IPS DF 6.9 (cell line): ENCODE results near the gene FLNC.

ENCODE experiments used
- DNase-seq: peaks from one replicate; pipeline ENCODE4 v3.0.0-alpha.2; 2013; ENCODE audit warnings: low read depth, low spot score
- H3K27ac ChIP-seq: one replicate; pipeline ENCODE4 v1.5.1; 2013; ENCODE audit warnings: low read length, control low read depth
- H3K27me3 ChIP-seq: 2 replicates; pipeline ENCODE4 v1.6.1; 2013; ENCODE audit warnings: mild to moderate bottlenecking, low read length; ENCODE audit not compliant: control insufficient read depth, insufficient read depth
- H3K36me3 ChIP-seq: 2 replicates; pipeline ENCODE4 v1.6.1; 2013; ENCODE audit warnings: low read length; ENCODE audit not compliant: control insufficient read depth, insufficient read depth
- H3K4me1 ChIP-seq: 2 replicates; pipeline ENCODE4 v1.6.1; 2013; ENCODE audit warnings: low read length; ENCODE audit not compliant: control insufficient read depth, insufficient read depth
- H3K4me3 ChIP-seq: 2 replicates; pipeline ENCODE4 v1.5.1; 2013; ENCODE audit warnings: mild to moderate bottlenecking, low read length
- H3K9me3 ChIP-seq: 2 replicates; pipeline ENCODE4 v1.6.1; 2013; ENCODE audit warnings: low read length, inconsistent platforms; ENCODE audit not compliant: control insufficient read depth, insufficient read depth
- WGBS: extraction: QIAGEN DNeasy Blood & Tissue Kit; methylation state at CpG from one replicate; pipeline ENCODE4 v1.1.7; 2013; ENCODE audit warnings: mixed read lengths, missing lambda C conversion rate; ENCODE audit not compliant: insufficient read length, insufficient coverage; 5-methylcytosine and 5-hydroxymethylcytosine counted together

The FLNC gene

DNA sequence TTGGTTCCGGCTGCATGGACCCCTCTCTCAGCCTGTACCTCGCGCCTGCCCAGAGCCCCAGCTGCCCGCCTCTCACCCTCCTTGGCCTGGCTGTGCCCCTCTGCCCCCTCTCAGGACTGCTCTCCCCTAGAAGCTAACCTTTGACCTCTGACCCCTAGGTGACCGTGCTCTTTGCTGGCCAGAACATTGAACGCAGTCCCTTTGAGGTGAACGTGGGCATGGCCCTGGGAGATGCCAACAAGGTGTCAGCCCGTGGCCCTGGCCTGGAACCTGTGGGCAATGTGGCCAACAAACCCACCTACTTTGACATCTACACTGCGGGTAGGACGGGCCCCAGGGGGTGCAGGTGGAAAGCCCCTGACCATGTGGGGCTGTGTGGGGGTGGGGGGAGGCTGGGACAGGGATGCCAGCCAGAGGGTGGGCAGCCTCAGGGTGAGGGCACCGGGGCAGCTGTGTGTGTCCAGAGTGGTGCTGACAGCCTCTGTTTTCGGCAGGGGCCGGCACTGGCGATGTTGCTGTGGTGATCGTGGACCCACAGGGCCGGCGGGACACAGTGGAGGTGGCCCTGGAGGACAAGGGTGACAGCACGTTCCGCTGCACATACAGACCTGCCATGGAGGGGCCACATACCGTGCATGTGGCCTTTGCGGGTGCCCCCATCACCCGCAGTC is 8.0 kb downstream of the FLNC start:
- no peak for DNase-seq
- WGBS = no CpG with 5 or more reads among the region's 22 CpGs
- H3K9me3 ChIP-seq = no peaks in the 10 kb centered on the region

GRCh38 chr7:128838981-128839731 is 8.9 kb downstream of the FLNC start:
- WGBS = no CpG with 5 or more reads among the region's 17 CpGs
- Histone ChIP-seq H3K27me3 (no peaks in the 10 kb centered on the region), H3K4me1 (no peaks in the 10 kb centered on the region; the same call in 1 of the 2 replicates), H3K4me3 (no peak overlapping the region), H3K9me3 (no peaks in the 10 kb centered on the region), H3K36me3 (no peaks in the 10 kb centered on the region), H3K27ac (no peak overlapping the region)
- no peak for DNase-seq

More for the DNA sequence above, 8.0 kb downstream of the FLNC start:
- Histone ChIP-seq H3K4me1 (peaks cover 5% of the 10 kb centered on the region), H3K4me3 (no peak overlapping the region), H3K36me3 (no peaks in the 10 kb centered on the region), H3K27ac (no peak overlapping the region), H3K27me3 (no peaks in the 10 kb centered on the region)

DNA sequence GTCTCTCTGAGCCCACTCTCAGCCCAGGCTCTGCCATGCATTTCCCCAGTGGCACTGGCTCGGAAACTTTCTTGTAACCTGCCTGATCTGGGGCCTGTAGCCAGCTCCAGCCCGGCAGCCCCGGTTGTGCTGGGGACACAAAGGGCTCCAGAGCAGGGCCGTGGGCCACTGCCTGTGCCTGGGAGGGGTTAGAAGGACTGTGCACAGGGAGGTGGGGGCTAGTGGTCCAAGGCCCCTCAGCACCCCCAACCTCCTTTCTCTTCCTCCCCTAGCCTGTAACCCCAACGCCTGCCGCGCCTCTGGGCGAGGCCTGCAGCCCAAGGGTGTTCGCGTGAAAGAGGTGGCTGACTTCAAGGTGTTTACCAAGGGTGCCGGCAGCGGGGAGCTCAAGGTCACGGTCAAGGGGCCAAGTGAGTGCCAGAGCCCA is 9.6 kb downstream of the FLNC start:
- no peaks in the 10 kb centered on the region for H3K27me3 ChIP-seq
- WGBS = no CpG with 5 or more reads among the region's 13 CpGs
- no peak overlapping the region for H3K27ac ChIP-seq
- no peaks in the 10 kb centered on the region for H3K36me3 ChIP-seq
- H3K4me1 ChIP-seq = no peaks in the 10 kb centered on the region; the same call in 1 of the 2 replicates
- no peak overlapping the region for H3K4me3 ChIP-seq
- no peak for DNase-seq
- H3K9me3 ChIP-seq = no peaks in the 10 kb centered on the region

DNA sequence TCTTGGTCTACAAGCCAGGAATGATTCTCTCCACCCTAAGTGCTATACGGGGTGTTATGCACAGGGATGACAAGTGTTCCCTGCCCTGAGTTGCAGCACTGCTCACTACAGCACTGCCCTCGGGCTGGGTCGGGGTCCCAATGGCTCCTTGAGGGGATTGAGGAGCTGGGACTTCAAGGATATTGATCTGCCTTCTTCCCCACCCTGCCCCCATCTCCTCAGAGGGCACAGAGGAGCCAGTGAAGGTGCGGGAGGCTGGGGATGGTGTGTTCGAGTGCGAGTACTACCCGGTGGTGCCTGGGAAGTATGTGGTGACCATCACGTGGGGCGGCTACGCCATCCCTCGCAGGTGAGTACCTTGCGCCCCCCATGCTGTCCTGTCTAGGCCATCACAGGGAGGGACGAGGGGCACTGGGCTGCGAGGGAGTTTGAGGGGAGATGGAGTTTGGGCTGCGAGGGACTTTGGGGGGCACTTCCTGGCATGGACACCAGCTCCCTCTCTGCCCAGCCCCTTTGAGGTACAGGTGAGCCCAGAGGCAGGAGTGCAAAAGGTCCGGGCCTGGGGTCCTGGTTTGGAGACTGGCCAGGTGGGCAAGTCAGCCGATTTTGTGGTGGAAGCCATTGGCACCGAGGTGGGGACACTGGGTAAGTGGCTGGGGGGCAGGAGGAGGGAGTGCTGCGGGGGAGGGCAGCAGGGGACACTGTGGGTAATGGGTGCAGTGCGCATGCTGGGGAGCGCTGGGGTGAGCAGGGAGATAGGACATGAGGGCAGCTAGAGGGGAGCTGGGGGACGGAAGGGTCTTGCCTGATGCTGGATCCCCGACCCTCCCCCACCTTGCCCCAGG is 10.3 kb downstream of the FLNC start:
- DNase-seq = no peak
- H3K9me3 ChIP-seq = no peaks in the 10 kb centered on the region
- H3K4me1 ChIP-seq = no peaks in the 10 kb centered on the region
- no peak overlapping the region for H3K4me3 ChIP-seq
- WGBS = no CpG with 5 or more reads among the region's 23 CpGs
- H3K27me3 ChIP-seq = no peaks in the 10 kb centered on the region
- no peaks in the 10 kb centered on the region for H3K36me3 ChIP-seq
- no peak overlapping the region for H3K27ac ChIP-seq

DNA sequence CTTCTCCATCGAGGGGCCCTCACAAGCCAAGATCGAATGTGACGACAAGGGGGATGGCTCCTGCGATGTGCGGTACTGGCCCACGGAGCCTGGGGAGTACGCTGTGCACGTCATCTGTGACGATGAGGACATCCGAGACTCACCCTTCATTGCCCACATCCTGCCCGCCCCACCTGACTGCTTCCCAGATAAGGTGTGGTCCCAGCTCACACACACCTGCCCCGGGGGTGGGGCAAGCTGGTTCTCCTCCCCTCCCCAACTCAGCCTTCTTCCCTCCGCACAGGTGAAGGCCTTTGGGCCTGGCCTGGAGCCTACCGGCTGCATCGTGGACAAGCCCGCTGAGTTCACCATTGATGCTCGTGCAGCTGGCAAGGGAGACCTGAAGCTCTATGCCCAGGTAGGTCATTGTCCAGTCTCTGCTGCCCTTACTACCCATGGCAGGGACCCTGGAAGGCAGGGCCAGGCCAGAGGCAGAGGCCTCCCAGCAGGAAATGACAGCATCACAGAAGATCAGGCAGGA is 11.0 kb downstream of the FLNC start:
- Histone ChIP-seq H3K4me1 (no peaks in the 10 kb centered on the region), H3K9me3 (no peaks in the 10 kb centered on the region), H3K36me3 (no peaks in the 10 kb centered on the region), H3K27me3 (no peaks in the 10 kb centered on the region), H3K27ac (no peak overlapping the region), H3K4me3 (no peak overlapping the region)
- WGBS = no CpG with 5 or more reads among the region's 17 CpGs
- DNase-seq = no peak

DNA sequence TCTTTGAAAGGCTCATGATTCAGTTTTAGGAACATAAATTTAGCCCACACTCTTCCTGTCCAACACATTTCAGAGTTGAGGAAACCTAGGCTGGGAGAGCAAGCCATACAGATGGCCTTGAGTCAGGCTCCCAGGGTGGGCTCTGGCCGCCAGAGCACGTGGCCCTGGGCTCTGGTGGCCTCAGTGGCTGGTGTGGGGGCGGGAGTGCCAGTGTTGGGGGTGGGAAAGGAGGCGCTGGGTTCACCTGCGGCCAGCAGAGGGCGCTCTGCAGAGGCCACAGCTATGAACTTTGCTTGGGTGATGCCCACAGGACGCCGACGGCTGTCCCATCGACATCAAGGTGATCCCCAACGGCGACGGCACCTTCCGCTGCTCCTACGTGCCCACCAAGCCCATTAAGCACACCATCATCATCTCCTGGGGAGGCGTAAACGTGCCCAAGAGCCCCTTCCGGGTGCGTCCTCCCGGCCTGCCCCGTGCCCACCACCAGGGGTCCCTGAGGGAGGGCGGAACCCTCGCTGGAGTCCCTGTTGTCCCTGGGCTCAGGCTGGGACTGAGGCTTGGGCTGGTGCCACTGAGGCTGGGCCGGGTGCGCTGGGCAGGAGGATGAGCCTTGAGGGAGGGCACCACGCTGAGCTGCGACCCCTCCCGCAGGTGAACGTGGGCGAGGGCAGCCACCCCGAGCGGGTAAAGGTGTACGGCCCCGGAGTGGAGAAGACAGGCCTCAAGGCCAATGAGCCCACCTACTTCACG is 11.9 kb downstream of the FLNC start:
- WGBS = no CpG with 5 or more reads among the region's 35 CpGs
- H3K4me1 ChIP-seq = no peaks in the 10 kb centered on the region
- H3K36me3 ChIP-seq = no peaks in the 10 kb centered on the region
- no peaks in the 10 kb centered on the region for H3K9me3 ChIP-seq
- H3K4me3 ChIP-seq = no peak overlapping the region
- DNase-seq = no peak
- H3K27ac ChIP-seq = no peak overlapping the region
- no peaks in the 10 kb centered on the region for H3K27me3 ChIP-seq

- Histone ChIP-seq H3K4me3 (no peak overlapping the region), H3K36me3 (no peaks in the 10 kb centered on the region), H3K4me1 (no peaks in the 10 kb centered on the region), H3K27ac (no peak overlapping the region), H3K9me3 (no peaks in the 10 kb centered on the region), H3K27me3 (no peaks in the 10 kb centered on the region)
- no peak for DNase-seq
- WGBS = no CpG with 5 or more reads among the region's 38 CpGs
Observed at GRCh38 chr7:128842674-128843641, 12.8 kb downstream of the FLNC start.

- Histone ChIP-seq H3K27me3 (no peaks in the 10 kb centered on the region), H3K4me3 (no peak overlapping the region), H3K4me1 (no peaks in the 10 kb centered on the region), H3K27ac (no peak overlapping the region), H3K9me3 (no peaks in the 10 kb centered on the region), H3K36me3 (no peaks in the 10 kb centered on the region)
- WGBS = no CpG with 5 or more reads among the region's 17 CpGs
- no peak for DNase-seq
Observed at GRCh38 chr7:128843938-128844621, 13.9 kb downstream of the FLNC start.

- Histone ChIP-seq H3K36me3 (no peaks in the 10 kb centered on the region), H3K27me3 (no peaks in the 10 kb centered on the region), H3K9me3 (no peaks in the 10 kb centered on the region), H3K4me1 (no peaks in the 10 kb centered on the region), H3K27ac (no peak overlapping the region), H3K4me3 (no peak overlapping the region)
- DNase-seq = no peak
- WGBS = no CpG with 5 or more reads among the region's 25 CpGs
Observed at GRCh38 chr7:128844777-128845311, 14.6 kb downstream of the FLNC start.
